GM10266 (cell line): ENCODE data around the gene RARG.

ENCODE experiments used
- DNase-seq: peaks from one replicate; pipeline ENCODE4 v3.0.0; 2012; ENCODE audit errors: extremely low spot score
- CTCF ChIP-seq: IDR thresholded peaks from 2 replicates; pipeline ENCODE4 v1.5.1; 2012; ENCODE audit warnings: mild to moderate bottlenecking, low read depth; ENCODE audit not compliant: control insufficient read depth, insufficient read depth; ENCODE audit errors: missing control alignments

The RARG gene

DNA sequence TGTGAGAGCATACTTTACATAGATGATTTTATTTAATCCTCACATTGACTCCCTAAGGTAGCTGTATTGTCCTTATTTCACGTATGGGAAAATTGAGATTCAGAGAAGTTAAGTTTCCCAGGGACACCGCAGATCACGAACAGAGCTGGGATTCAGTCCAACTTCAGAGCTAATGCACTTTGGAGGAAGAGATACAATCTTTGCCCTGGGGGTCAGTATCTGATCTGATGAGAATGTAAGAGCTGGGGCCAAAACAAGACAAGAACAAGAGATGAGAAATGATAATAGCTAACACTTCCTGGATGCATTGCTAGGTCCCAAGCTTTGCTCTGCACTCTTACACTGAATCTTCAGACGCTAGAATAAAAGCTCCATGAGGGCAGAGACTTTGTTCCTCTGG, 45.3 kb downstream of the RARG start:
- no peak for DNase-seq
- no peak for TF ChIP-seq CTCF

GRCh38 chr12:53185582-53186153, 46.3 kb downstream of the RARG start:
- no peak for DNase-seq
- TF ChIP-seq CTCF = no peak

- no peak for DNase-seq
- no peak for TF ChIP-seq CTCF
Measured at GRCh38 chr12:53184828-53185227, 47.2 kb downstream of the RARG start.

- no peak for DNase-seq
- no peak for TF ChIP-seq CTCF
Measured at GRCh38 chr12:53182903-53183302, 49.1 kb downstream of the RARG start.

- TF ChIP-seq CTCF = no peak
- no peak for DNase-seq
Measured at GRCh38 chr12:53181935-53182334, 50.1 kb downstream of the RARG start.

DNA sequence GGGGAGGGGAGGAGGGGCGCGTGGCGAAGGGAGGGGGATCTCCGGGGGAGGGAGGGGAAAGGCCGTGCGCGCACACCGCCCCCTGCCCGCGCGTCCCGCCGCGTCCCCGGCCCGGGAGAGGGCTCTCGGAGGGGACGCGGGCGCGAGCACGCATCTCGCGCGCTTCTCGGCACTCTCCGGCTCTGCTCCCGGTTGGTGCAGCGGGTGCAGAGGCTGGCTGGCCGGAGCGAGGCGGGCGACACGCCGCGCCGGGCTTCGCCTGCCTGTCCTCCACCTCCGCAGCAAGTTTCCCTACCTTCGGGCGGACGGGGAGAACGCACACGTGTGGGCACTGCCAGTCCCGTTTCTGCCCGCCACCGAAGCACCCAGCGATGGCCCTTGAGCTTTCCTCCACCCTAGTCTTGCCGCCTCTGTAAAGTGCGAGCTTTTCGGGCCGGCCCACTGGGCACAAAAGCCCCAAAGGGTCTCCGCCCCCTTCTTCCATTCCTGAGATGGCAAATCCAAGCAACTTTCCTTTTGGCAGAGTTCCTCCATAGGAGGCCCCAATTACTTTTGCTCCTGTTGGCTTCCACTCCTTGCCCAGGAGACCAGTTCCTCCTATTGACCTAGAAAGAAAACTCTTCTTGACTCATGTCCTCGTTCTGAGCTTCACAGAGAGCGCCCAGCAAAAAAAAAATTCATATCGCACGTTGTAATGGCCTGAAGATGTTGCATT, 50.9 kb downstream of the RARG start:
- peak; percentile 92 for DNase-seq
- no peak for TF ChIP-seq CTCF

- TF ChIP-seq CTCF = no peak
- peak; percentile 99 for DNase-seq
Measured at GRCh38 chr12:53180220-53180930, 51.6 kb downstream of the RARG start, which contains the start of the genes CSAD and ZNF740. TSS of gene CSAD (minus strand) at chr12:53180925. CDS start at chr12:53173470, 7,455 bp downstream. TSS of gene ZNF740 (plus strand) at chr12:53180722. CDS start at chr12:53181984, 1,262 bp downstream.
